DOHH2 (cell line): Measurements from ENCODE around the gene EPHB3.

ENCODE experiments used
- EZH2phosphoT487 ChIP-seq: fragments of 200-600 bp; sonication (generic); IDR thresholded peaks from 2 replicates; pipeline ENCODE4 v1.6.1; 2017; ENCODE audit warnings: borderline replicate concordance, mild to moderate bottlenecking, antibody characterized with exemption, low read length, moderate library complexity, mixed read lengths
- TF ChIP-seq, protein P1 (sequence below): fragments of 200-600 bp; sonication (generic); IDR thresholded peaks from one replicate; pipeline ENCODE4 v1.5.1; 2014; ENCODE audit warnings: antibody characterized with exemption, mild to moderate bottlenecking, low read depth, low read length; ENCODE audit not compliant: poor library complexity, severe bottlenecking

DNA sequence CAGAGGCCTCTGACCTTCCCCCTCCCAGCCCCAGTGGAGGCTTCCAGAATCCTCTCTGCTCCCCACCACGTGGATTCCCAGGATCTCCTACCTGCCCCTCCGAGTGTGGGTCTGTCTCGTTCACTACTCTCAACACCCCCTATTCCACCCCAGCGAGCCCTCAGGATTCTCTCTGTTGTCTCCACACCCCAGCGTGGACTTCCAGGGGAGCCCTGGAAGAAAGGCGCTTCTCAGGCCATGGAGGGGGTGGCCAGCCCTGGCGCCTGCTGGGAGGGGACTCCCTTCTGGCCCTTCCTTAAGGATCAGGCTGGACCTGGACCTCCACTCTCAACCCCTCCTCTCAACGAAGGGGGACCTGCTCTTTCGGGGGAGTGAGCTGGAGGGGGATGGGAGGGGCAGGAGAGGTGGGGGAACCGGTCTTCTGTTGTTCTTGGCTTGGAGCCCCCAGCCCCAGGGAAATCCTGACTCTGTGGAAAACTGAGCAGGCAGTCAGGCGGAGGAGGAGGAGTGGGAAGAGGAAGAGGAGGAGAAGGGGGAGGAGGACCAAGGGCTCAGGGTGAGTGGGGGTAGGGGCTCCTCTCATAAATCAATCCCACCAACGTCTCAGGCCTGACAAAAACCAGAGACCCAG lies 32.9 kb downstream of the EPHB3 start:
- TF ChIP-seq, protein P1, sequence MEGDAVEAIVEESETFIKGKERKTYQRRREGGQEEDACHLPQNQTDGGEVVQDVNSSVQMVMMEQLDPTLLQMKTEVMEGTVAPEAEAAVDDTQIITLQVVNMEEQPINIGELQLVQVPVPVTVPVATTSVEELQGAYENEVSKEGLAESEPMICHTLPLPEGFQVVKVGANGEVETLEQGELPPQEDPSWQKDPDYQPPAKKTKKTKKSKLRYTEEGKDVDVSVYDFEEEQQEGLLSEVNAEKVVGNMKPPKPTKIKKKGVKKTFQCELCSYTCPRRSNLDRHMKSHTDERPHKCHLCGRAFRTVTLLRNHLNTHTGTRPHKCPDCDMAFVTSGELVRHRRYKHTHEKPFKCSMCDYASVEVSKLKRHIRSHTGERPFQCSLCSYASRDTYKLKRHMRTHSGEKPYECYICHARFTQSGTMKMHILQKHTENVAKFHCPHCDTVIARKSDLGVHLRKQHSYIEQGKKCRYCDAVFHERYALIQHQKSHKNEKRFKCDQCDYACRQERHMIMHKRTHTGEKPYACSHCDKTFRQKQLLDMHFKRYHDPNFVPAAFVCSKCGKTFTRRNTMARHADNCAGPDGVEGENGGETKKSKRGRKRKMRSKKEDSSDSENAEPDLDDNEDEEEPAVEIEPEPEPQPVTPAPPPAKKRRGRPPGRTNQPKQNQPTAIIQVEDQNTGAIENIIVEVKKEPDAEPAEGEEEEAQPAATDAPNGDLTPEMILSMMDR, result no peak
- no peak for TF ChIP-seq EZH2phosphoT487
